ENCODE data around the gene VPS8. TPM values are rescaled to one million over a fixed set of nuclear protein-coding genes. Genes with fewer than 3 reads are reported as not detected.

The VPS8 gene
- total RNA-seq, 1 donor from 2014 or later = 40.1 TPM

- Mint-ChIP-seq H3K27me3 (ENCODE audit: low read depth) (no peaks in the 10 kb centered on the region), H3K4me3 (ENCODE audit: low read depth) (no peak overlapping the region), H3K9me3 (peaks cover 9% of the 10 kb centered on the region), H3K4me1 (ENCODE audit: low read depth) (no peaks in the 10 kb centered on the region), H3K27ac (no peak overlapping the region), H3K36me3 (ENCODE audit: low read depth) (peaks cover 70% of the 10 kb centered on the region)
- no peak for DNase-seq (ENCODE audit: low spot score)
- intact Hi-C loops (cut with micrococcal nuclease) = no loop called here
Measured at GRCh38 chr3:185051801-185052200, 239.8 kb downstream of the VPS8 start.

DNA sequence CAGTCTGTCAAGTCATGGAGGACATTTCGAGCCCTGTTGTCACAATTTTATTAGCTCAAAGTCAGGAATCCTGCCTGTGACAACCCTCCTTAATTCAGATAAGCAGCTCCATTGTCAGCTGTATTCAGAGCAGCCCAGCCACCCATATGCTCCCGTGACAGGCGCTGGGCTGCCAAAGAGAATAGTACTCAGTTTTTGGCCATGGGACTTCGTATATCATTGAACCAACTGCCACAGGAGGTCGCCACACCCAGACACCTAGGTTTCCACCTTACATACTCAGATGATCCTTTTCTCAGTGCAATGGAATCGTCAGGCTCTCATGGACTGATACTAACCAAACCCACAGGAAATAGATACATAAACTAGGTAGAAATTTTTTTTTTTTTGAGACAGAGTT is 240.7 kb downstream of the VPS8 start:
- H3K27me3 Mint-ChIP-seq (ENCODE audit: low read depth) = no peaks in the 10 kb centered on the region
- no peaks in the 10 kb centered on the region for H3K4me1 Mint-ChIP-seq (ENCODE audit: low read depth)
- H3K4me3 Mint-ChIP-seq (ENCODE audit: low read depth) = no peak overlapping the region
- H3K27ac Mint-ChIP-seq = no peak overlapping the region
- H3K36me3 Mint-ChIP-seq (ENCODE audit: low read depth) = peaks cover 70% of the 10 kb centered on the region
- H3K9me3 Mint-ChIP-seq = peaks cover 14% of the 10 kb centered on the region
- no peak for DNase-seq (ENCODE audit: low spot score)
- intact Hi-C loops (cut with micrococcal nuclease) = no loop called here

DNA sequence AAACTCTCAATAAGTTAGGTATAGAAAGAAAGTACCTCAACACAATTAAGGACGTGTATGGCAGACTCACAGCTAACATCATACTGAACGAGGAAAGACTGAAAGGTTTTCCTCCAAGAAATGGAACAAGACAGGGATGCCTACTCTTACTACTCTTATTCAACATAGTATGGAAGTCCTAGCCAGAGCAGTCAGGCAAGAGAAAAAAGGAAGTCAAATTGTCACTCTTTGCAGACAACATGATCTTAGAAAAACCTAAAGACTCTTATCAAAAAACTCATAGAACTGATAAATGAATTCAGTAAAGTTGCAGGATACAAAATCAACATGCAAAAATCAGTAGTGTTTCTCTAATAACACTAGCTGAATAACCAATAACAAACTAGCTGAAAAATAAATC is 244.9 kb downstream of the VPS8 start:
- Mint-ChIP-seq H3K27me3 (ENCODE audit: low read depth) (no peaks in the 10 kb centered on the region), H3K36me3 (ENCODE audit: low read depth) (peaks cover 39% of the 10 kb centered on the region), H3K4me1 (ENCODE audit: low read depth) (no peaks in the 10 kb centered on the region), H3K27ac (no peak overlapping the region), H3K9me3 (peaks cover 32% of the 10 kb centered on the region), H3K4me3 (ENCODE audit: low read depth) (no peak overlapping the region)
- DNase-seq (ENCODE audit: low spot score) = no peak
- intact Hi-C loops (cut with micrococcal nuclease) = no loop called here

- Mint-ChIP-seq H3K36me3 (ENCODE audit: low read depth) (peaks cover 30% of the 10 kb centered on the region), H3K27ac (no peak overlapping the region), H3K9me3 (peaks cover 32% of the 10 kb centered on the region), H3K4me3 (ENCODE audit: low read depth) (no peak overlapping the region), H3K4me1 (ENCODE audit: low read depth) (no peaks in the 10 kb centered on the region), H3K27me3 (ENCODE audit: low read depth) (no peaks in the 10 kb centered on the region)
- intact Hi-C loops (cut with micrococcal nuclease) = no loop called here
- DNase-seq (ENCODE audit: low spot score) = no peak
Measured at GRCh38 chr3:185057829-185058228, 245.9 kb downstream of the VPS8 start.

GRCh38 chr3:185058796-185059195 is 246.8 kb downstream of the VPS8 start:
- Mint-ChIP-seq H3K4me1 (ENCODE audit: low read depth) (no peaks in the 10 kb centered on the region), H3K4me3 (ENCODE audit: low read depth) (no peak overlapping the region), H3K27ac (no peak overlapping the region), H3K27me3 (ENCODE audit: low read depth) (no peaks in the 10 kb centered on the region), H3K36me3 (ENCODE audit: low read depth) (peaks cover 22% of the 10 kb centered on the region), H3K9me3 (peaks cover 32% of the 10 kb centered on the region)
- no peak for DNase-seq (ENCODE audit: low spot score)
- intact Hi-C loops (cut with micrococcal nuclease) = no loop called here

- no peak overlapping the region for H3K27ac Mint-ChIP-seq
- H3K4me1 Mint-ChIP-seq (ENCODE audit: low read depth) = no peaks in the 10 kb centered on the region
- intact Hi-C loops (cut with micrococcal nuclease) = no loop called here
- DNase-seq (ENCODE audit: low spot score) = no peak
- H3K9me3 Mint-ChIP-seq = peaks cover 32% of the 10 kb centered on the region
- H3K36me3 Mint-ChIP-seq (ENCODE audit: low read depth) = peaks cover 13% of the 10 kb centered on the region
- no peaks in the 10 kb centered on the region for H3K27me3 Mint-ChIP-seq (ENCODE audit: low read depth)
- H3K4me3 Mint-ChIP-seq (ENCODE audit: low read depth) = no peak overlapping the region
Measured at GRCh38 chr3:185059766-185060165, 247.8 kb downstream of the VPS8 start.

GRCh38 chr3:185060655-185061054 is 248.7 kb downstream of the VPS8 start:
- H3K4me3 Mint-ChIP-seq (ENCODE audit: low read depth) = no peak overlapping the region
- H3K4me1 Mint-ChIP-seq (ENCODE audit: low read depth) = no peaks in the 10 kb centered on the region
- peaks cover 31% of the 10 kb centered on the region for H3K9me3 Mint-ChIP-seq
- no peaks in the 10 kb centered on the region for H3K27me3 Mint-ChIP-seq (ENCODE audit: low read depth)
- no peak for DNase-seq (ENCODE audit: low spot score)
- peaks cover 6% of the 10 kb centered on the region for H3K36me3 Mint-ChIP-seq (ENCODE audit: low read depth)
- intact Hi-C loops (cut with micrococcal nuclease) = no loop called here
- H3K27ac Mint-ChIP-seq = no peak overlapping the region

- Mint-ChIP-seq H3K9me3 (peaks cover 19% of the 10 kb centered on the region), H3K4me1 (ENCODE audit: low read depth) (no peaks in the 10 kb centered on the region), H3K27ac (no peak overlapping the region), H3K36me3 (ENCODE audit: low read depth) (no peaks in the 10 kb centered on the region), H3K4me3 (ENCODE audit: low read depth) (no peak overlapping the region), H3K27me3 (ENCODE audit: low read depth) (no peaks in the 10 kb centered on the region)
- intact Hi-C loops (cut with micrococcal nuclease) = no loop called here
- no peak for DNase-seq (ENCODE audit: low spot score)
Measured at GRCh38 chr3:185062191-185062590, 250.2 kb downstream of the VPS8 start.

DNA sequence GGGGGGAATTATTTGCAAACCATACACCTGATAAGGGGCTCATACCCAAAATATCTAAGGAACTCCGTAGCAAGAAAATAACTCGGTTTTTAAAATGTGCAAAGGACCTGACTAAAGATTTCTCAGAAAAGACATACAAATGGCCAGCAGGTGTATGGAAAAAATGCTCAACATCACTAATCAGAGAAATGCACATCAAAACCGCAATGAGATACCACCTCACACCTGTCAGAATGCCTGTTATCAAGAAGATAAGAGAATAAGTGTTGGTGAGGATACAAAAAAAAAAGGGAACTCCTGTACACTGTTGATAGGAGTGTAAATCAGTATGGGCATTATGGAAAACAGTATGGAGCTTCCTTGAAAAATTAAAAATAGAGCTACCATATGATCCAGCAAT is 251.5 kb downstream of the VPS8 start:
- Mint-ChIP-seq H3K36me3 (ENCODE audit: low read depth) (no peaks in the 10 kb centered on the region), H3K27me3 (ENCODE audit: low read depth) (no peaks in the 10 kb centered on the region), H3K4me1 (ENCODE audit: low read depth) (no peaks in the 10 kb centered on the region), H3K9me3 (peaks cover 12% of the 10 kb centered on the region), H3K4me3 (ENCODE audit: low read depth) (no peak overlapping the region), H3K27ac (no peak overlapping the region)
- no peak for DNase-seq (ENCODE audit: low spot score)
- intact Hi-C loops (cut with micrococcal nuclease) = no loop called here

GRCh38 chr3:185065059-185065458 is 253.1 kb downstream of the VPS8 start:
- DNase-seq (ENCODE audit: low spot score) = no peak
- Mint-ChIP-seq H3K36me3 (ENCODE audit: low read depth) (no peaks in the 10 kb centered on the region), H3K9me3 (peaks cover 4% of the 10 kb centered on the region), H3K4me3 (ENCODE audit: low read depth) (no peak overlapping the region), H3K4me1 (ENCODE audit: low read depth) (no peaks in the 10 kb centered on the region), H3K27me3 (ENCODE audit: low read depth) (no peaks in the 10 kb centered on the region), H3K27ac (no peak overlapping the region)
- intact Hi-C loops (cut with micrococcal nuclease) = no loop called here

GRCh38 chr3:185066251-185066650 is 254.3 kb downstream of the VPS8 start:
- intact Hi-C loops (cut with micrococcal nuclease) = no loop called here
- H3K4me3 Mint-ChIP-seq (ENCODE audit: low read depth) = no peak overlapping the region
- no peaks in the 10 kb centered on the region for H3K36me3 Mint-ChIP-seq (ENCODE audit: low read depth)
- no peak overlapping the region for H3K27ac Mint-ChIP-seq
- no peak for DNase-seq (ENCODE audit: low spot score)
- no peaks in the 10 kb centered on the region for H3K9me3 Mint-ChIP-seq
- H3K4me1 Mint-ChIP-seq (ENCODE audit: low read depth) = no peaks in the 10 kb centered on the region
- H3K27me3 Mint-ChIP-seq (ENCODE audit: low read depth) = no peaks in the 10 kb centered on the region

GRCh38 chr3:185067173-185067572 is 255.2 kb downstream of the VPS8 start:
- intact Hi-C loops (cut with micrococcal nuclease) = no loop called here
- Mint-ChIP-seq H3K4me3 (ENCODE audit: low read depth) (no peak overlapping the region), H3K27me3 (ENCODE audit: low read depth) (no peaks in the 10 kb centered on the region), H3K27ac (no peak overlapping the region), H3K9me3 (no peaks in the 10 kb centered on the region), H3K36me3 (ENCODE audit: low read depth) (no peaks in the 10 kb centered on the region), H3K4me1 (ENCODE audit: low read depth) (no peaks in the 10 kb centered on the region)
- no peak for DNase-seq (ENCODE audit: low spot score)

DNA sequence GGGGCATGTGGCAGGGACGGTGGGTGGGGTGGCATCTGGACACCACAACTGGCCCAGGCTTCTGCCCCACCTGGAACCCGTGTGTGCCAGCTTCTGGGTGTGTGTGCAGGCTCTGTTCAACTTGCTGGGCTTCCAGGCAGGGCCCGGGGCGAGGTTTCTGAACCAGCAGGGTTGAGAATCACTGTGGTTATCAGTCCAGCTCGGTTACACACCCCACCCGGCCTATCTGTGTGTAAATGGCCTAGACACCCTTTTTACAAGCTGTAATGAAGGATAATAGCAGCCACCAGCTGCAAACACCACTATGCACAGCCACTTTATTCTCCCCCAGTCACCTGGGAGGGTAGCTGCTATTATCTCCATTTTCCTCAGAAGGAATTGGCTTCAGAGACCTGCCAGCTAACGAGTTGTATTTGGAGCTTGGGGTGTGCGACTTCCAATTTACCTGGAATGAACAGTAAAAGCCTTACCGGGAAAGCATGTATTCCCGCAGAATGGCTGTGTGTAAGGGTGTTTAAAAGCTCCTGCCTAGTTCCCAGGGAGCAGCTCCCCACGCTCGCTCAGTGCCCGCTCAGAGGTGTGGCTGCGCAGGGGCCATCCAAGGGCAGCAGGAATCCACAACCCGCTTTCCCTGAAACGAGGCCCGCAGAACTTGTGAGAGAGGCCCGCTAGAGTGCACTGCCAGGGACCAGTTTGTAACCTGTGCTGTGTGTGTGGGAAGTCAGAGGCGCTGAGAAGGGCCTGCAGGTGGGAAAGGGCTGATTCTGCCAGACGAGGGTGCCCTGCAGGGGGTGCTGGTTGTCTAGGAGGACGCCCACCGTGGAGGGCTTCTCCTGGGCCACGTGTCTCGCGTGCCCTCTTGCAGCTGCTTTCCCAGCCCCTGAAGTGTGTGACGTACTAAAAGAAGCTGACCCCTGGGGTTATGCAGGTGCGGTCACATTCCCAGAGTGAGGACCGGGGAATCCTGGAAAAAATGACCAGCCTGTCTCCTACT is 257.4 kb downstream of the VPS8 start:
- Mint-ChIP-seq H3K4me1 (ENCODE audit: low read depth) (no peaks in the 10 kb centered on the region), H3K9me3 (no peaks in the 10 kb centered on the region), H3K27ac (no peak overlapping the region), H3K27me3 (ENCODE audit: low read depth) (no peaks in the 10 kb centered on the region), H3K4me3 (ENCODE audit: low read depth) (no peak overlapping the region), H3K36me3 (ENCODE audit: low read depth) (no peaks in the 10 kb centered on the region)
- DNase-seq (ENCODE audit: low spot score) = no peak
- intact Hi-C loops (cut with micrococcal nuclease) = no loop called here

All from activated T-helper 2 cell treated with anti-CD3 and anti-CD28 coated beads, Interferon-gamma antibody, Interleukin-2, Interleukin-4, amounts not matched to agents 10 μg/mL and 5 μg/mL and 100 μg/mL, durations not matched to agents 14 hours and 24 hours and 36 hours (primary cell).